ENCODE data around the gene ZNF280C. TPM values are rescaled to one million over a fixed set of nuclear protein-coding genes. Genes with fewer than 3 reads are reported as not detected.

The ZNF280C gene
- total RNA-seq, 1 experiment from 2014 or later, result 15.0 TPM

- TF ChIP-seq ZNF416 (CRISPR knock-in tag; IDR thresholded peaks at IDR 0.05) (no peak), PRRX2 (CRISPR knock-in tag; IDR thresholded peaks at IDR 0.05) (no peak), ATF1 (CRISPR knock-in tag; IDR thresholded peaks at IDR 0.05) (no peak), ZNF281 (CRISPR knock-in tag; IDR thresholded peaks at IDR 0.05) (no peak), CDX4 (CRISPR knock-in tag; IDR thresholded peaks at IDR 0.05; ENCODE audit: borderline replicate concordance) (no peak)
These were observed 17.0 kb downstream of the ZNF280C start (continued) for GRCh38 chrX:130251671-130252070.

DNA sequence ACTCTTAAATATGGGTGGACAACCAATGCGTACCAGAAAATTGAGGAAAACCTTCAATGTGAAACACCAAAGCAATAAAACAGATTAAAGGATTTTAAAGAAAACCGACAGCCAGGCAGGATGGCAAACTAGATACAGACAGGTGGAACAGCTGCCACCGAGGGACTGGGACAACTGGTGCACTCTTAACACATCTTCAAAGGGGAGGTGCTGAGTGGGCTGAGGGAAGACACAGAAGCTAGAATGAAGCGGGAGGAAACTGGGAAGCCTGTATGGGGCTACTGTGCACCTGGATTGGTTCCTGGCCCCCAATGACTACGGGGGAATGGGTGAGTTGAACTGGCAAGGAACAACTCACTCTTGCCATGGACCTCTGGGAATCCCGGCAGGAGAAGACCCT lies 20.7 kb downstream of the ZNF280C start:
- DNase-seq (ENCODE audit: low spot score), result no peak
- Mint-ChIP-seq H3K4me1 (peaks cover 10% of the 10 kb centered on the region), H3K4me3 (no peak overlapping the region), H3K36me3 (peaks cover 28% of the 10 kb centered on the region), H3K27me3 (ENCODE audit: low read depth) (no peaks in the 10 kb centered on the region), H3K9me3 (no peaks in the 10 kb centered on the region), H3K27ac (no peak overlapping the region)
- no peak for TF ChIP-seq ZNF219 (CRISPR knock-in tag; IDR thresholded peaks at IDR 0.05; ENCODE audit: borderline replicate concordance)
- no peak for TF ChIP-seq ZSCAN18 (CRISPR knock-in tag; IDR thresholded peaks at IDR 0.05)
- TF ChIP-seq NFE2L1 (CRISPR knock-in tag; IDR thresholded peaks at IDR 0.05), result no peak
- no peak for TF ChIP-seq TCF7 (CRISPR knock-in tag; IDR thresholded peaks at IDR 0.05; ENCODE audit: low read depth)
- no peak for TF ChIP-seq TEAD1 (CRISPR knock-in tag; IDR thresholded peaks at IDR 0.05)
- TF ChIP-seq GABPB1 (CRISPR knock-in tag; IDR thresholded peaks at IDR 0.05), result no peak
- ChIA-PET CTCF (no interaction called here), POLR2A (no interaction called here)
- no peak for ATAC-seq

DNA sequence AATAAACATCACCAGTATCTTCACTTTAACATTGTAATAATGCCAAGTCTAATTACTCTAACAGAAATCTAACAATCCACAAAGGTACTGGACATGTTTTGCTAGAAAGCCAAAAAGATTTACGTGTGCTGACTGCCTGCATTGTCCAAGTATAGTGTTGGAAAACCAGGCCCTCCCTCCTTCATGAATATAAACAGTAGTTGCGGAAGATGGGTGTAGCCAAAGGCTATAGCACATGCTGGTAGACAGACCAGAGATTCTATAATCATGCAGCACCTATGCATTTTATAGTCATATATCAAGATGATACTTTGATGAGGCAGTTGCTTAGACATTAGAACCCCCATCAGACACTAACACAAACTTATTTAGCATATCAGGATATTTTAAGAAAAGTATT lies 22.6 kb downstream of the ZNF280C start:
- CTCF ChIA-PET, result no interaction called here
- POLR2A ChIA-PET, result no interaction called here
- Mint-ChIP-seq H3K27ac (no peak overlapping the region), H3K36me3 (peaks cover 31% of the 10 kb centered on the region), H3K9me3 (no peaks in the 10 kb centered on the region), H3K4me3 (no peak overlapping the region), H3K27me3 (ENCODE audit: low read depth) (no peaks in the 10 kb centered on the region), H3K4me1 (peaks cover 5% of the 10 kb centered on the region; the same call in 1 of the 2 replicates)
- DNase-seq (ENCODE audit: low spot score), result no peak
- no peak for ATAC-seq
- TF ChIP-seq ZNF396 (CRISPR knock-in tag; IDR thresholded peaks at IDR 0.05; ENCODE audit: borderline replicate concordance) (no peak), CDX4 (CRISPR knock-in tag; IDR thresholded peaks at IDR 0.05; ENCODE audit: borderline replicate concordance) (no peak), GRHL2 (CRISPR knock-in tag; IDR thresholded peaks at IDR 0.05; ENCODE audit: insufficient replicate concordance, severe bottlenecking) (no peak), CREM (CRISPR knock-in tag; IDR thresholded peaks at IDR 0.05) (no peak), ZMAT4 (CRISPR knock-in tag; IDR thresholded peaks at IDR 0.05) (no peak), MYBL2 (CRISPR knock-in tag; IDR thresholded peaks at IDR 0.05) (no peak), ZNF263 (CRISPR knock-in tag; IDR thresholded peaks at IDR 0.05; ENCODE audit: low read depth) (no peak)
- TF ChIP-seq, protein P1, sequence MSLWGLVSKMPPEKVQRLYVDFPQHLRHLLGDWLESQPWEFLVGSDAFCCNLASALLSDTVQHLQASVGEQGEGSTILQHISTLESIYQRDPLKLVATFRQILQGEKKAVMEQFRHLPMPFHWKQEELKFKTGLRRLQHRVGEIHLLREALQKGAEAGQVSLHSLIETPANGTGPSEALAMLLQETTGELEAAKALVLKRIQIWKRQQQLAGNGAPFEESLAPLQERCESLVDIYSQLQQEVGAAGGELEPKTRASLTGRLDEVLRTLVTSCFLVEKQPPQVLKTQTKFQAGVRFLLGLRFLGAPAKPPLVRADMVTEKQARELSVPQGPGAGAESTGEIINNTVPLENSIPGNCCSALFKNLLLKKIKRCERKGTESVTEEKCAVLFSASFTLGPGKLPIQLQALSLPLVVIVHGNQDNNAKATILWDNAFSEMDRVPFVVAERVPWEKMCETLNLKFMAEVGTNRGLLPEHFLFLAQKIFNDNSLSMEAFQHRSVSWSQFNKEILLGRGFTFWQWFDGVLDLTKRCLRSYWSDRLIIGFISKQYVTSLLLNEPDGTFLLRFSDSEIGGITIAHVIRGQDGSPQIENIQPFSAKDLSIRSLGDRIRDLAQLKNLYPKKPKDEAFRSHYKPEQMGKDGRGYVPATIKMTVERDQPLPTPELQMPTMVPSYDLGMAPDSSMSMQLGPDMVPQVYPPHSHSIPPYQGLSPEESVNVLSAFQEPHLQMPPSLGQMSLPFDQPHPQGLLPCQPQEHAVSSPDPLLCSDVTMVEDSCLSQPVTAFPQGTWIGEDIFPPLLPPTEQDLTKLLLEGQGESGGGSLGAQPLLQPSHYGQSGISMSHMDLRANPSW (CRISPR knock-in tag; conservative IDR thresholded peaks at IDR 0.05; ENCODE audit: low read depth), result no peak
- TF ChIP-seq, protein P2, sequence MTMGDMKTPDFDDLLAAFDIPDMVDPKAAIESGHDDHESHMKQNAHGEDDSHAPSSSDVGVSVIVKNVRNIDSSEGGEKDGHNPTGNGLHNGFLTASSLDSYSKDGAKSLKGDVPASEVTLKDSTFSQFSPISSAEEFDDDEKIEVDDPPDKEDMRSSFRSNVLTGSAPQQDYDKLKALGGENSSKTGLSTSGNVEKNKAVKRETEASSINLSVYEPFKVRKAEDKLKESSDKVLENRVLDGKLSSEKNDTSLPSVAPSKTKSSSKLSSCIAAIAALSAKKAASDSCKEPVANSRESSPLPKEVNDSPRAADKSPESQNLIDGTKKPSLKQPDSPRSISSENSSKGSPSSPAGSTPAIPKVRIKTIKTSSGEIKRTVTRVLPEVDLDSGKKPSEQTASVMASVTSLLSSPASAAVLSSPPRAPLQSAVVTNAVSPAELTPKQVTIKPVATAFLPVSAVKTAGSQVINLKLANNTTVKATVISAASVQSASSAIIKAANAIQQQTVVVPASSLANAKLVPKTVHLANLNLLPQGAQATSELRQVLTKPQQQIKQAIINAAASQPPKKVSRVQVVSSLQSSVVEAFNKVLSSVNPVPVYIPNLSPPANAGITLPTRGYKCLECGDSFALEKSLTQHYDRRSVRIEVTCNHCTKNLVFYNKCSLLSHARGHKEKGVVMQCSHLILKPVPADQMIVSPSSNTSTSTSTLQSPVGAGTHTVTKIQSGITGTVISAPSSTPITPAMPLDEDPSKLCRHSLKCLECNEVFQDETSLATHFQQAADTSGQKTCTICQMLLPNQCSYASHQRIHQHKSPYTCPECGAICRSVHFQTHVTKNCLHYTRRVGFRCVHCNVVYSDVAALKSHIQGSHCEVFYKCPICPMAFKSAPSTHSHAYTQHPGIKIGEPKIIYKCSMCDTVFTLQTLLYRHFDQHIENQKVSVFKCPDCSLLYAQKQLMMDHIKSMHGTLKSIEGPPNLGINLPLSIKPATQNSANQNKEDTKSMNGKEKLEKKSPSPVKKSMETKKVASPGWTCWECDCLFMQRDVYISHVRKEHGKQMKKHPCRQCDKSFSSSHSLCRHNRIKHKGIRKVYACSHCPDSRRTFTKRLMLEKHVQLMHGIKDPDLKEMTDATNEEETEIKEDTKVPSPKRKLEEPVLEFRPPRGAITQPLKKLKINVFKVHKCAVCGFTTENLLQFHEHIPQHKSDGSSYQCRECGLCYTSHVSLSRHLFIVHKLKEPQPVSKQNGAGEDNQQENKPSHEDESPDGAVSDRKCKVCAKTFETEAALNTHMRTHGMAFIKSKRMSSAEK (CRISPR knock-in tag; IDR thresholded peaks at IDR 0.05; ENCODE audit: borderline replicate concordance), result no peak
- TF ChIP-seq, protein P3, sequence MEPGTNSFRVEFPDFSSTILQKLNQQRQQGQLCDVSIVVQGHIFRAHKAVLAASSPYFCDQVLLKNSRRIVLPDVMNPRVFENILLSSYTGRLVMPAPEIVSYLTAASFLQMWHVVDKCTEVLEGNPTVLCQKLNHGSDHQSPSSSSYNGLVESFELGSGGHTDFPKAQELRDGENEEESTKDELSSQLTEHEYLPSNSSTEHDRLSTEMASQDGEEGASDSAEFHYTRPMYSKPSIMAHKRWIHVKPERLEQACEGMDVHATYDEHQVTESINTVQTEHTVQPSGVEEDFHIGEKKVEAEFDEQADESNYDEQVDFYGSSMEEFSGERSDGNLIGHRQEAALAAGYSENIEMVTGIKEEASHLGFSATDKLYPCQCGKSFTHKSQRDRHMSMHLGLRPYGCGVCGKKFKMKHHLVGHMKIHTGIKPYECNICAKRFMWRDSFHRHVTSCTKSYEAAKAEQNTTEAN (CRISPR knock-in tag; IDR thresholded peaks at IDR 0.05), result no peak

Measured in WTC11 (cell line).